ENCODE data around the gene BLOC1S5.
"Not testable (repeated sequence)": the region's sequence is repeated elsewhere in the genome, so short reads cannot be mapped to it uniquely, and the experiment has no call there.

BLOC1S5 gene

GRCh38 chr6:8041913-8042583 lies 22.1 kb downstream of the BLOC1S5 start:
- DNase-seq (ENCODE audit: low spot score), result no peak

- DNase-seq (ENCODE audit: low spot score), result not testable (repeated sequence)
Measured at GRCh38 chr6:8034107-8034506, 30.1 kb downstream of the BLOC1S5 start.

GRCh38 chr6:8030920-8031319 lies 33.3 kb downstream of the BLOC1S5 start:
- no peak for DNase-seq (ENCODE audit: low spot score)

GRCh38 chr6:8029243-8029870 lies 34.8 kb downstream of the BLOC1S5 start:
- DNase-seq (ENCODE audit: low spot score), result no peak

- peak; percentile 8 for DNase-seq (ENCODE audit: low spot score)
Measured at GRCh38 chr6:8027965-8028651, 36.1 kb downstream of the BLOC1S5 start.

GRCh38 chr6:8026800-8027199 lies 37.4 kb downstream of the BLOC1S5 start:
- no peak for DNase-seq (ENCODE audit: low spot score)

- no peak for DNase-seq (ENCODE audit: low spot score)
Measured at GRCh38 chr6:8025191-8025590, 39.0 kb downstream of the BLOC1S5 start.

- no peak for DNase-seq (ENCODE audit: low spot score)
Measured at GRCh38 chr6:8023638-8024037, 40.6 kb downstream of the BLOC1S5 start.

- no peak for DNase-seq (ENCODE audit: low spot score)
Measured at GRCh38 chr6:8020083-8020482, 44.1 kb downstream of the BLOC1S5 start.

GRCh38 chr6:8017705-8018104 lies 46.5 kb downstream of the BLOC1S5 start:
- no peak for DNase-seq (ENCODE audit: low spot score)

GRCh38 chr6:8017276-8017701 lies 46.9 kb downstream of the BLOC1S5 start:
- no peak for DNase-seq (ENCODE audit: low spot score)

GRCh38 chr6:8014947-8015346 lies 49.2 kb downstream of the BLOC1S5 start:
- DNase-seq (ENCODE audit: low spot score), result no peak

- no peak for DNase-seq (ENCODE audit: low spot score)
Measured at GRCh38 chr6:8013763-8014162, 50.4 kb downstream of the BLOC1S5 start.

- DNase-seq (ENCODE audit: low spot score), result peak; percentile 42
Measured at GRCh38 chr6:8006208-8006607, 58.0 kb downstream of the BLOC1S5 start.

GRCh38 chr6:8005136-8005535 lies 59.1 kb downstream of the BLOC1S5 start:
- no peak for DNase-seq (ENCODE audit: low spot score)

GRCh38 chr6:8000636-8001035 lies 63.6 kb downstream of the BLOC1S5 start:
- no peak for DNase-seq (ENCODE audit: low spot score)

- DNase-seq (ENCODE audit: low spot score), result no peak
Measured at GRCh38 chr6:8000188-8000596, 64.0 kb downstream of the BLOC1S5 start.

- DNase-seq (ENCODE audit: low spot score), result no peak
Measured at GRCh38 chr6:7999201-7999600, 65.0 kb downstream of the BLOC1S5 start.

- no peak for DNase-seq (ENCODE audit: low spot score)
Measured at GRCh38 chr6:7998103-7998725, 66.0 kb downstream of the BLOC1S5 start.

GRCh38 chr6:7997286-7997685 lies 66.9 kb downstream of the BLOC1S5 start:
- DNase-seq (ENCODE audit: low spot score), result no peak

- DNase-seq (ENCODE audit: low spot score), result no peak
Measured at GRCh38 chr6:7996538-7997111, 67.6 kb downstream of the BLOC1S5 start.

- no peak for DNase-seq (ENCODE audit: low spot score)
Measured at GRCh38 chr6:7993952-7994351, 70.2 kb downstream of the BLOC1S5 start.
